Inflammatory macrophage treated with lipopolysaccharide for 4 hours (primary cell): Measurements from ENCODE around the gene SLC22A3.
"Not testable (repeated sequence)": the region's sequence is repeated elsewhere in the genome, so short reads cannot be mapped to it uniquely, and the experiment has no call there.

Experiments
- DNase-seq: peaks from one replicate; pipeline ENCODE4 v3.0.0-alpha.2; 2020

Gene SLC22A3

GRCh38 chr6:160419488-160419887 lies 71.3 kb downstream of the SLC22A3 start:
- DNase-seq = no peak

- DNase-seq = no peak
These were observed 72.2 kb downstream of the SLC22A3 start for GRCh38 chr6:160420253-160420968.

GRCh38 chr6:160420969-160421556 lies 72.9 kb downstream of the SLC22A3 start:
- DNase-seq = no peak

- DNase-seq = no peak
These were observed 73.7 kb downstream of the SLC22A3 start for GRCh38 chr6:160421854-160422253.

GRCh38 chr6:160424256-160424655 lies 76.1 kb downstream of the SLC22A3 start:
- no peak for DNase-seq

- DNase-seq = peak; percentile 32
These were observed 78.0 kb downstream of the SLC22A3 start for GRCh38 chr6:160426136-160426535.

- DNase-seq = no peak
These were observed 79.3 kb downstream of the SLC22A3 start for GRCh38 chr6:160427312-160428068.

- no peak for DNase-seq
These were observed 79.9 kb downstream of the SLC22A3 start for GRCh38 chr6:160428069-160428430.

GRCh38 chr6:160428818-160429619 lies 80.8 kb downstream of the SLC22A3 start:
- DNase-seq = no peak

- DNase-seq = no peak
These were observed 81.4 kb downstream of the SLC22A3 start for GRCh38 chr6:160429620-160429895.

- DNase-seq = no peak
These were observed 82.0 kb downstream of the SLC22A3 start for GRCh38 chr6:160430203-160430602.

- DNase-seq = no peak
These were observed 82.6 kb downstream of the SLC22A3 start for GRCh38 chr6:160430751-160431150.

GRCh38 chr6:160431226-160431625 lies 83.0 kb downstream of the SLC22A3 start:
- DNase-seq = no peak

GRCh38 chr6:160431791-160432404 lies 83.7 kb downstream of the SLC22A3 start:
- DNase-seq = no peak

- DNase-seq = no peak
These were observed 87.8 kb downstream of the SLC22A3 start for GRCh38 chr6:160435935-160436334.

- no peak for DNase-seq
These were observed 89.0 kb downstream of the SLC22A3 start for GRCh38 chr6:160437154-160437553.

- no peak for DNase-seq
These were observed 89.6 kb downstream of the SLC22A3 start for GRCh38 chr6:160437775-160438174.

- DNase-seq = no peak
These were observed 90.3 kb downstream of the SLC22A3 start for GRCh38 chr6:160438481-160438880.

GRCh38 chr6:160439751-160440150 lies 91.6 kb downstream of the SLC22A3 start:
- DNase-seq = no peak

- no peak for DNase-seq
These were observed 94.0 kb downstream of the SLC22A3 start for GRCh38 chr6:160442151-160442550.

GRCh38 chr6:160445130-160445529 lies 97.0 kb downstream of the SLC22A3 start:
- DNase-seq = no peak

GRCh38 chr6:160447350-160447749 lies 99.2 kb downstream of the SLC22A3 start:
- no peak for DNase-seq

- not testable (repeated sequence) for DNase-seq
These were observed 101.6 kb downstream of the SLC22A3 start for GRCh38 chr6:160449787-160450186.
